ENCODE results near the gene WDR47. TPM values are rescaled to one million over a fixed set of nuclear protein-coding genes. Genes with fewer than 3 reads are reported as not detected.
"Not testable (repeated sequence)": the region's sequence is repeated elsewhere in the genome, so short reads cannot be mapped to it uniquely, and the experiment has no call there.

WDR47 gene
- total RNA-seq, 2 experiments from 2014 or later, result 6.1 to 7.3 TPM

- Mint-ChIP-seq H3K4me3 (no peak overlapping the region), H3K27me3 (no peaks in the 10 kb centered on the region), H3K27ac (no peak overlapping the region), H3K36me3 (no peaks in the 10 kb centered on the region), H3K4me1 (no peaks in the 10 kb centered on the region), H3K9me3 (no peaks in the 10 kb centered on the region)
- DNase-seq, result no peak
Observed at GRCh38 chr1:109027841-109028240, 14.1 kb downstream of the WDR47 start.

GRCh38 chr1:109025694-109026093 lies 16.2 kb downstream of the WDR47 start:
- Mint-ChIP-seq H3K4me3 (no peak overlapping the region), H3K36me3 (no peaks in the 10 kb centered on the region), H3K4me1 (no peaks in the 10 kb centered on the region), H3K27ac (no peak overlapping the region), H3K27me3 (no peaks in the 10 kb centered on the region), H3K9me3 (no peaks in the 10 kb centered on the region)
- DNase-seq, result no peak

GRCh38 chr1:109024646-109025045 lies 17.3 kb downstream of the WDR47 start:
- H3K9me3 Mint-ChIP-seq, result no peaks in the 10 kb centered on the region
- H3K36me3 Mint-ChIP-seq, result peaks cover under 1% of the 10 kb centered on the region
- no peaks in the 10 kb centered on the region for H3K4me1 Mint-ChIP-seq
- H3K27ac Mint-ChIP-seq, result no peak overlapping the region
- no peak for DNase-seq
- no peaks in the 10 kb centered on the region for H3K27me3 Mint-ChIP-seq
- no peak overlapping the region for H3K4me3 Mint-ChIP-seq

GRCh38 chr1:109020693-109021257 lies 21.1 kb downstream of the WDR47 start:
- no peak overlapping the region for H3K27ac Mint-ChIP-seq
- no peaks in the 10 kb centered on the region for H3K27me3 Mint-ChIP-seq
- H3K9me3 Mint-ChIP-seq, result peaks cover 1% of the 10 kb centered on the region
- H3K36me3 Mint-ChIP-seq, result peaks cover 19% of the 10 kb centered on the region
- DNase-seq, result no peak
- H3K4me1 Mint-ChIP-seq, result no peaks in the 10 kb centered on the region
- no peak overlapping the region for H3K4me3 Mint-ChIP-seq

DNA sequence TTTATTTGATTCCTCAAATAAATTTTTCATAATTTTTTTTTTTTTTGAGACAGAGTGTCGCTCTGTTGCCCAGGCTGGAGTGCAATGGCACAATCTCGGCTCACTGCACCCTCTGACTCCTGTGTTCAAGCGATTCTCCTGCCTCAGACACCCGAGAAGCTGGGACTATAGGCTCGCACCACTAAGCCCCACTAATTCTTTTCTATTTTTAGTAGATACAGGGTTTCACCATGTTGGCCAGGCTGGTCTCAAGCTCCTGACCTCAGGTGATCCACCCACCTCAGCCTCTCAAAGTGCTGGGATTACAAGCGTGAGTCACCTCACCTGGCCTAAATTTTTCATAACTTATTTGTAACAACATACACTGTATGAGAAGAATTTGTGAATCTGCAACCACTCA lies 24.2 kb downstream of the WDR47 start:
- not testable (repeated sequence) for H3K4me3 Mint-ChIP-seq, H3K9me3 Mint-ChIP-seq, H3K27ac Mint-ChIP-seq, H3K27me3 Mint-ChIP-seq, DNase-seq, H3K4me1 Mint-ChIP-seq
- H3K36me3 Mint-ChIP-seq, result peaks cover 19% of the 10 kb centered on the region

- Mint-ChIP-seq H3K36me3 (peaks cover 19% of the 10 kb centered on the region), H3K27ac (no peak overlapping the region), H3K27me3 (no peaks in the 10 kb centered on the region), H3K9me3 (peaks cover 1% of the 10 kb centered on the region), H3K4me3 (no peak overlapping the region), H3K4me1 (no peaks in the 10 kb centered on the region)
- no peak for DNase-seq
Observed at GRCh38 chr1:109017134-109017533, 24.8 kb downstream of the WDR47 start.

- H3K36me3 Mint-ChIP-seq, result peaks cover 7% of the 10 kb centered on the region
- no peaks in the 10 kb centered on the region for H3K27me3 Mint-ChIP-seq
- H3K9me3 Mint-ChIP-seq, result no peaks in the 10 kb centered on the region
- no peak for DNase-seq
- H3K4me1 Mint-ChIP-seq, result no peaks in the 10 kb centered on the region
- H3K27ac Mint-ChIP-seq, result no peak overlapping the region
- H3K4me3 Mint-ChIP-seq, result no peak overlapping the region
Observed at GRCh38 chr1:109011335-109011734, 30.6 kb downstream of the WDR47 start.

DNA sequence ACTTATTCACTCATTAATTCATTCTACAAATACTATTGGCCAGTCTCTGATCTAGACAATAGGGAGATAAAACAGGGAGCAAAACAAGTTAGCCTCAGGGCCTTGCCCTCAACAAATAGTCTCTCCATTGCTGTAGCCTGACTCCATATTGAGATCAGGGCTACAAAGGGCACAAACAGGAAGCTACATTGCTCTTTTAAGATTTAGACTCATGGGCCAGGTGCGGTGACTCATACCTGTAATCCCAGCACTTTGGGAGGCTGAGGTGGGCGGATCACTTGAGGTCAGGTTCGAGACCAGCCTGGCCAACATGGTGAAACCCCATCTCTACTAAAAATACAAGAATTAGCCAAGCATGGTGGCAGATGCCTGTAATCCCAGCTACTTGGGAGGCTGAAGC lies 45.3 kb downstream of the WDR47 start:
- H3K4me3 Mint-ChIP-seq, H3K27me3 Mint-ChIP-seq, H3K9me3 Mint-ChIP-seq, H3K4me1 Mint-ChIP-seq: not testable (repeated sequence)
- Mint-ChIP-seq H3K27ac (peak overlapping the region; percentile 14), H3K36me3 (peaks cover 40% of the 10 kb centered on the region)
- DNase-seq, result peak; percentile 36

- H3K9me3 Mint-ChIP-seq, result no peaks in the 10 kb centered on the region
- no peak overlapping the region for H3K4me3 Mint-ChIP-seq
- no peaks in the 10 kb centered on the region for H3K4me1 Mint-ChIP-seq
- H3K27me3 Mint-ChIP-seq, result no peaks in the 10 kb centered on the region
- no peak for DNase-seq
- no peak overlapping the region for H3K27ac Mint-ChIP-seq
- peaks cover 13% of the 10 kb centered on the region for H3K36me3 Mint-ChIP-seq
Observed at GRCh38 chr1:108983114-108983513, 58.8 kb downstream of the WDR47 start.

GRCh38 chr1:108976658-108977057 lies 65.2 kb downstream of the WDR47 start:
- Mint-ChIP-seq H3K4me3 (no peak overlapping the region), H3K27me3 (no peaks in the 10 kb centered on the region), H3K27ac (no peak overlapping the region), H3K36me3 (peaks cover 16% of the 10 kb centered on the region), H3K4me1 (no peaks in the 10 kb centered on the region), H3K9me3 (no peaks in the 10 kb centered on the region)
- DNase-seq, result no peak

- Mint-ChIP-seq H3K9me3 (no peaks in the 10 kb centered on the region), H3K36me3 (peaks cover 13% of the 10 kb centered on the region), H3K4me3 (no peak overlapping the region), H3K4me1 (no peaks in the 10 kb centered on the region), H3K27ac (no peak overlapping the region), H3K27me3 (no peaks in the 10 kb centered on the region)
- DNase-seq, result no peak
Observed at GRCh38 chr1:108972951-108973350, 69.0 kb downstream of the WDR47 start.

DNA sequence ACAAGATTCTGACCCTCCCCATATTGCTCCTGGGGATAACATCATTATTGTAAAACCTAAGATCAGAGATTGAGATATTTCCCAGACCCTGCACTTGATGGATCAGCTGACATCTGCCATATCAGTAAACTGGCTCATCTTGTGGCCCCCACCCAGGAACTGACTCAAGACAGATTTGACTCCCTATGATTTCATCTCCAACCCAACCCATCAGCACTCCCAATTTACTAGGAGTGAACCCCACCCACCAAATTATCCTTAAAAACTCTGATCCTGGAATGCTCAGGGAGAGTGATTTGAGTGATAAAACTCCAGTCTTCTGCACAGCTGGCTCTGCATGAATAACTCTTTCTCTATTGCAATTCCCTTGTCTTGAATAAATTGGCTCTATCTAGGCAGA lies 72.6 kb downstream of the WDR47 start:
- no peak for DNase-seq
- H3K27me3 Mint-ChIP-seq, result no peaks in the 10 kb centered on the region
- H3K36me3 Mint-ChIP-seq, result peaks cover 13% of the 10 kb centered on the region
- no peak overlapping the region for H3K27ac Mint-ChIP-seq
- H3K4me3 Mint-ChIP-seq, result no peak overlapping the region
- H3K9me3 Mint-ChIP-seq, result no peaks in the 10 kb centered on the region
- H3K4me1 Mint-ChIP-seq, result no peaks in the 10 kb centered on the region

GRCh38 chr1:108963052-108963686 lies 78.7 kb downstream of the WDR47 start, which contains the start of gene CLCC1:
Gene CLCC1, minus strand, starts transcription at chr1:108963484. Its CDS starts 13,047 bp downstream, at chr1:108950437.
- Mint-ChIP-seq H3K27me3 (no peaks in the 10 kb centered on the region), H3K4me1 (peaks cover 26% of the 10 kb centered on the region), H3K9me3 (no peaks in the 10 kb centered on the region), H3K4me3 (peak within 1 kb of the TSS; percentile 85), H3K36me3 (peaks cover 17% of the 10 kb centered on the region), H3K27ac (peak within 1 kb of the TSS; percentile 87)
- DNase-seq, result peak; percentile 93

GRCh38 chr1:108962681-108963051 lies 79.2 kb downstream of the WDR47 start:
- peak; percentile 36 for DNase-seq
- peak overlapping the region; percentile 85 for H3K4me3 Mint-ChIP-seq
- peak overlapping the region; percentile 79 for H3K27ac Mint-ChIP-seq
- no peaks in the 10 kb centered on the region for H3K9me3 Mint-ChIP-seq
- peaks cover 19% of the 10 kb centered on the region for H3K36me3 Mint-ChIP-seq
- peaks cover 28% of the 10 kb centered on the region for H3K4me1 Mint-ChIP-seq
- H3K27me3 Mint-ChIP-seq, result no peaks in the 10 kb centered on the region

DNA sequence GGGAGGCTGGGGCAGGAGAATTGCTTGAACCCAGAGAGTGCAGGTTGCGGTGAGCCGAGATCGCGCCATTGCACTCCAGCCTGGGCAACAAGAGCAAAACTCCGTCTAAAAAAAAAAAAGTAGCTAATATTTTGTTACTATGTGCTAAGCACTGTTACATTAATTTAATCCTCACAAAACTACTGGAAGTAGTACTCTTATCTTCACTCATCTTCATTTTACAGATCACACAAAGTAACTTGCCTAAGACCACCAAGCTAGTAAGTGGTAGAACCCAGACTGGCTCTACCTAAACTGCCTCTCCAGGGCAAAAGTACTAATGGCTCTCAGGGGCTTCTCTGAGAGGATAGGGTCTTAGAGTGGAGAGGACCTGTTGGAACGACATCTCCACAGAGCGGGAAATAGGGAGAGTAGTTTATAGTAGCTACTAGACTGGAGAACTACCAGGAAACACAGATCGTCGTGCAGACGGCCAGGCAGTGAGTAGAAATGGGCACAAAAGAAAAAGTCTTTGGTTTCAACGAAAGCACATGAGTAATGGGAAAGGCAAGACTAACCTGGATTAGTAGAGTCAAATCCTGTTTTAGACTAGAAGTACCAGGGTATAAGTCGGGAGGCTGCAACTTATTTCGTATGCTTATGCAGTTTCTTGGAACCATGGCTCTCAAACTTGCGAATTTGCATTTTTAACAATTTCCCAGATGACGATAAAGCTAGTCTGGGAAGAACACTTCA lies 80.0 kb downstream of the WDR47 start:
- DNase-seq, result no peak
- peaks cover 36% of the 10 kb centered on the region for H3K4me1 Mint-ChIP-seq
- H3K27ac Mint-ChIP-seq, result no peak overlapping the region
- H3K36me3 Mint-ChIP-seq, result peaks cover 22% of the 10 kb centered on the region
- no peaks in the 10 kb centered on the region for H3K27me3 Mint-ChIP-seq
- peak overlapping the region; percentile 85 for H3K4me3 Mint-ChIP-seq
- H3K9me3 Mint-ChIP-seq, result no peaks in the 10 kb centered on the region

DNA sequence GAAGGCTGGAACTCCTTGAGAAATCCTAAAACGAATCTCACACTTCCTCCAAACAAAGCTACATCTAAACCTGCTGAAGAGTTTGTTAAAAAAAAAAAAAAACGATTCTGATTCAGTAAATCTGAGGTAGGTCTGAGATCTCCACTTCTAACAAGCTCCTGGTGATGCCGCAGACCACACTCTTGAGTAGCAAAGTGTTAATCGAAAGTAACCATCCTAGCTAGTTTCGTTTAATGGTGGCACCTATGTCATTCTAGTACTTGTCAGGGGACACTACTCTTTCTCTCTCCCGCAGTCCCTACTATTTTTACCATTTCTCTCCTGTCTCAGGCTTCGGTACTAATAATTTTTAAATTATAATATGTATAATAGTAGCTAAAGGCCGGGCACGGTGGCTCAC lies 80.7 kb downstream of the WDR47 start:
- no peaks in the 10 kb centered on the region for H3K27me3 Mint-ChIP-seq
- no peak overlapping the region for H3K4me3 Mint-ChIP-seq
- peaks cover 26% of the 10 kb centered on the region for H3K36me3 Mint-ChIP-seq
- no peak overlapping the region for H3K27ac Mint-ChIP-seq
- no peaks in the 10 kb centered on the region for H3K9me3 Mint-ChIP-seq
- peaks cover 41% of the 10 kb centered on the region for H3K4me1 Mint-ChIP-seq
- no peak for DNase-seq
